OCI-LY3 (cell line): ENCODE data around the gene PRPF19.

Source experiments
- H2AFZ ChIP-seq: fragments of 200-600, 300-600 bp; shearing (Covaris generic); 2 replicates; pipeline ENCODE4 v1.6.0; 2014; ENCODE audit warnings: antibody characterized with exemption, low read depth, low read length
- H3K27ac ChIP-seq: fragments of 200-600, 300-600 bp; sonication (generic); 2 replicates; pipeline ENCODE4 v1.5.1; 2014; ENCODE audit warnings: mild to moderate bottlenecking, low read length, moderate library complexity, mixed read lengths
- H3K27me3 ChIP-seq: fragments of 200-600, 300-600 bp; sonication (generic); 2 replicates; pipeline ENCODE4 v1.6.1; 2014; ENCODE audit warnings: low read depth, low read length, mixed read lengths
- H3K36me3 ChIP-seq: fragments of 200-600, 300-600 bp; sonication (generic); replicated peaks from 2 replicates; pipeline ENCODE3; 2014; ENCODE audit warnings: low read depth, low read length, mixed read lengths
- H3K4me1 ChIP-seq: fragments of 300-600, 200-600 bp; sonication (generic); 2 replicates; pipeline ENCODE4 v1.6.1; 2014; ENCODE audit warnings: low read length, mixed read lengths
- H3K4me2 ChIP-seq: fragments of 200-600, 300-600 bp; sonication (generic); 2 replicates; pipeline ENCODE4 v1.6.1; 2014; ENCODE audit warnings: low read length, mixed read lengths
- H3K4me3 ChIP-seq: fragments of 300-600, 200-600 bp; sonication (generic); 2 replicates; pipeline ENCODE4 v1.5.1; 2014; ENCODE audit warnings: antibody characterized with exemption, mild to moderate bottlenecking, low read length, moderate library complexity
- H3K79me2 ChIP-seq: fragments of 300-600, 200-600 bp; shearing (Covaris generic); 2 replicates; pipeline ENCODE4 v1.6.1; 2014; ENCODE audit warnings: mild to moderate bottlenecking, low read length, mixed read lengths
- H3K9ac ChIP-seq: fragments of 300-600, 200-600 bp; shearing (Covaris generic); 2 replicates; pipeline ENCODE4 v1.6.0; 2014; ENCODE audit warnings: mild to moderate bottlenecking, low read length, moderate library complexity
- H3K9me3 ChIP-seq: fragments of 200-600, 300-600 bp; shearing (Covaris generic); 2 replicates; pipeline ENCODE4 v1.6.1; 2014; ENCODE audit warnings: low read length, mixed read lengths; ENCODE audit not compliant: insufficient read depth
- H4K20me1 ChIP-seq: fragments of 200-600, 300-600 bp; sonication (generic); 2 replicates; pipeline ENCODE4 v1.6.1; 2016; ENCODE audit warnings: low read length, mixed read lengths; ENCODE audit not compliant: insufficient read depth
- EZH2phosphoT487 ChIP-seq: fragments of 200-600 bp; shearing (Covaris generic); IDR thresholded peaks from 2 replicates; pipeline ENCODE4 v1.6.1; 2018; ENCODE audit warnings: antibody characterized with exemption, mixed run types, low read depth
- TF ChIP-seq, protein P1 (sequence below): fragments of 200-600, 300-600 bp; sonication (generic); IDR thresholded peaks from 2 replicates; pipeline ENCODE4 v1.5.1; 2014; ENCODE audit warnings: antibody characterized with exemption, low read length, low read depth

The PRPF19 gene

DNA sequence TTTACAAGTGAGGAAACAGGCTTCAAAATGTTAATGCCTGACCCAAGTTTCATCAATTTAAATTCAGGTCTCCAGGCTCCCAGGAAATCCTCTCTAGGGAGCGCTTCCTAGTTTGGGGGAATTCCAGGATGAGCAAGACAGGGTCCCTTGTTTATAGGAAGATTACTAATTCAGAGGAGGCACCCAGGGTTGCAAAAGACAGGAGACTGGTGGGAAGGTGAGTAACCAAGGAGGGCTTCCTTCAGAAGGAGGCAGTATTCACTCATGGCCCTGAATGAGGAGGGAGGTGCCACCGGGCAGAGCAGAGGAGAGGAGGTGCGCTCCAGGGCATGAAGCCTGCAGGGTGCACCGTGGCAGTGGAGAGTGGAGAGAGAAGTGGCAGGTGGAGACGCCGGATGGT lies 19.5 kb upstream of the PRPF19 start:
- peaks cover 25% of the 10 kb centered on the region for H3K36me3 ChIP-seq
- H3K79me2 ChIP-seq = no peaks in the 10 kb centered on the region
- no peak overlapping the region for H2AFZ ChIP-seq
- no peak overlapping the region for H3K27ac ChIP-seq
- H3K4me2 ChIP-seq = peak overlapping the region; percentile 95
- 0 out of 2 replicates have a peak overlapping the region, but pooled peaks have one; percentile 68 for H3K9ac ChIP-seq
- peak overlapping the region; percentile 81 for H3K4me3 ChIP-seq
- H3K27me3 ChIP-seq = no peaks in the 10 kb centered on the region
- H4K20me1 ChIP-seq = no peaks in the 10 kb centered on the region
- no peaks in the 10 kb centered on the region for H3K9me3 ChIP-seq
- peaks cover 29% of the 10 kb centered on the region for H3K4me1 ChIP-seq
- no peak for TF ChIP-seq EZH2phosphoT487
- TF ChIP-seq, protein P1, sequence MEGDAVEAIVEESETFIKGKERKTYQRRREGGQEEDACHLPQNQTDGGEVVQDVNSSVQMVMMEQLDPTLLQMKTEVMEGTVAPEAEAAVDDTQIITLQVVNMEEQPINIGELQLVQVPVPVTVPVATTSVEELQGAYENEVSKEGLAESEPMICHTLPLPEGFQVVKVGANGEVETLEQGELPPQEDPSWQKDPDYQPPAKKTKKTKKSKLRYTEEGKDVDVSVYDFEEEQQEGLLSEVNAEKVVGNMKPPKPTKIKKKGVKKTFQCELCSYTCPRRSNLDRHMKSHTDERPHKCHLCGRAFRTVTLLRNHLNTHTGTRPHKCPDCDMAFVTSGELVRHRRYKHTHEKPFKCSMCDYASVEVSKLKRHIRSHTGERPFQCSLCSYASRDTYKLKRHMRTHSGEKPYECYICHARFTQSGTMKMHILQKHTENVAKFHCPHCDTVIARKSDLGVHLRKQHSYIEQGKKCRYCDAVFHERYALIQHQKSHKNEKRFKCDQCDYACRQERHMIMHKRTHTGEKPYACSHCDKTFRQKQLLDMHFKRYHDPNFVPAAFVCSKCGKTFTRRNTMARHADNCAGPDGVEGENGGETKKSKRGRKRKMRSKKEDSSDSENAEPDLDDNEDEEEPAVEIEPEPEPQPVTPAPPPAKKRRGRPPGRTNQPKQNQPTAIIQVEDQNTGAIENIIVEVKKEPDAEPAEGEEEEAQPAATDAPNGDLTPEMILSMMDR = peak; percentile 23; the same call in 1 of the 2 replicates

DNA sequence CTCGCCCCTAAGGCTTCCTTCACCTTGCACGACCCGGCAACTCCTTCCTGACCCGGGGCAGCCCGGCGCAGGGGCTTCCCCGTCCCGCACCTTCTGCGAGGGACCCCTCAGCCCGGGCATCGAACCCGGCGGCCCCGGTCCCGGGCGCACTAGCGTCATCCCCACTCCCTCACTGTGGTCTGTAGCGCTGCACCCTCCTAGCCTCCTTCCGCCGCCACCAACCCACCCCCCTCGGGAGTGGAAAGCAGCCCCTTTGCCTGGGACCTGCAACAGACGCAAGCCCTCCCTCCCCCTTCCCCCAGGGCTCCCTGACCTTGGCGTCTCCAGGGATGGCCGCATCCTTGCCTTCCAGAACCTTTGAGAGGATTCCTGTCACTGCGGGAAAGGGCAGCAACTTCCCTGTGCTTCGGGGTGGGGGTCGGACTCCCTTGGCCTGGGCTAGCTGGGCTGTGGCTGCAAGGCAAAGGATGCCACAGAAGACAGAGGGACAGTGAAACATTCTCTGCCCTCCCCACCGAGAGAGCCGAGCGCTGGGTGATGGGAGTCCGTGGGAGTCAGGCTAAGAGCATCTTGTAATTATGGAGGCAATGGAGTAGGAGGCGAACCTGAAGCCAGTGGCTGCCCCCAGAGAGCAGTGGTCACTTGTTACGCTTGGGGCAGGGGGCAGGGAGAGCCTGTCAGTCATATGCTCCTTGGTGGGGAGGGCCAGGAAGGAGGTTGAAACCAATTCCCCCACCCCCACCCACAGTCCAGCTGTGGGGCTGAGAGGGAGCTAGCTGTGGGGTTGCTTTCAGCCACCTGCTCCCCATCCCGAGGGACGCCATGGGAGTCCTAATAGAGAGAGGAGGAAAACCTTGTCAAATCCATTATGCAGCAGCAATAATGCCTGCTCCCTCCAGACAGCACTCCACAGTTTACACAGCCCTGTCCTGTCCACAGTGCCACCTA lies 18.8 kb upstream of the PRPF19 start:
- H3K4me1 ChIP-seq = peaks cover 26% of the 10 kb centered on the region
- no peaks in the 10 kb centered on the region for H4K20me1 ChIP-seq
- no peak overlapping the region; the same call in 1 of the 2 replicates for H2AFZ ChIP-seq
- H3K4me2 ChIP-seq = peak overlapping the region; percentile 95
- no peak for TF ChIP-seq EZH2phosphoT487
- TF ChIP-seq, protein P1 = no peak
- peak overlapping the region; percentile 81 for H3K4me3 ChIP-seq
- no peaks in the 10 kb centered on the region for H3K9me3 ChIP-seq
- H3K9ac ChIP-seq = peak overlapping the region; percentile 68
- H3K27ac ChIP-seq = no peak overlapping the region
- peaks cover 27% of the 10 kb centered on the region for H3K36me3 ChIP-seq
- H3K27me3 ChIP-seq = no peaks in the 10 kb centered on the region
- H3K79me2 ChIP-seq = no peaks in the 10 kb centered on the region

DNA sequence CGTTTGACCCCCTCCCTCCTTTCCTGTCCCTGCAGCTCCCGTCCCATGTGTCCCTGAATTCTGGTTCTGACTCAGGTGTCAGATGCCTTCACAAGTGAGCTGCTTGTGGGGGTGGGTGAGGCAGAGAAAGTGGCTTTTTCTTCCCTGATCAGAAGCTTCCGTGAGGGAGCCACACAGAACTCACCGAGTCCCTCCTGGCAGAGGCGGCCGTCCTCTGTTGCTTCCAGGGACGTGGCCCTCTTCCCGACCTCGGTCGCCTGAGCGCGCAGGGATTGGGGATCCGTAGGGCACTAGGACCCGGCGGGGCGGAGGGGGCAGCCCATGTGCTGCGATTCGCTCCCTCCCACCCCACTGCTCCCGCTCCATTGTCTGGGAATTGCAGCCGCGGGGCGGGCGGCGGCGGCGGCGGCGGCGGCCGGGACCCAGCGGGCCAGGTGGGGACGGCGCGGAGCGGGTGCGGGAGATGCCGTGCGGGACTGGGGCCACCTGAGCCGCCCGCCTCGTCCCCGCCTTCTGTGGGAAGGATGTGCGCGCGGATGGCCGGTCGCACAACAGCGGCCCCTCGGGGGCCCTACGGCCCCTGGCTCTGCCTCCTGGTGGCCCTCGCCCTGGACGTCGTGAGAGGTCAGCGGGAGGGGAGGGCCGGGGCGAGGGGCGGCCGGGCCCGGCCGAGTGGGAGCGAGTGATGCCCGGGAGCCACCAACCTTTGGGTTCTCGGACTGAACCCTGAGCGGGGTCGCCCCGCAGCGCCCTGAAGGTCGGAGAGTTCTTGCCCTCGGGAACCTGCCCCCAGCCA lies 17.9 kb upstream of the PRPF19 start, which contains the start of gene TMEM132A:
Gene TMEM132A (plus strand): TSS at position 351 of the 796 bp plus-strand sequence. CDS start 174 bp downstream, at position 525.
- peaks cover 8% of the 10 kb centered on the region for H4K20me1 ChIP-seq
- no peaks in the 10 kb centered on the region for H3K27me3 ChIP-seq
- no peak within 1 kb of the TSS for H3K27ac ChIP-seq
- peak within 1 kb of the TSS; percentile 95 for H3K4me2 ChIP-seq
- H2AFZ ChIP-seq = no peak within 1 kb of the TSS; the same call in 1 of the 2 replicates
- H3K79me2 ChIP-seq = peaks cover 7% of the 10 kb centered on the region
- TF ChIP-seq, protein P1 = no peak
- no peak for TF ChIP-seq EZH2phosphoT487
- peaks cover 34% of the 10 kb centered on the region for H3K4me1 ChIP-seq
- H3K36me3 ChIP-seq = peaks cover 35% of the 10 kb centered on the region
- H3K9me3 ChIP-seq = no peaks in the 10 kb centered on the region
- H3K4me3 ChIP-seq = peak within 1 kb of the TSS; percentile 81
- peak within 1 kb of the TSS; percentile 68 for H3K9ac ChIP-seq

DNA sequence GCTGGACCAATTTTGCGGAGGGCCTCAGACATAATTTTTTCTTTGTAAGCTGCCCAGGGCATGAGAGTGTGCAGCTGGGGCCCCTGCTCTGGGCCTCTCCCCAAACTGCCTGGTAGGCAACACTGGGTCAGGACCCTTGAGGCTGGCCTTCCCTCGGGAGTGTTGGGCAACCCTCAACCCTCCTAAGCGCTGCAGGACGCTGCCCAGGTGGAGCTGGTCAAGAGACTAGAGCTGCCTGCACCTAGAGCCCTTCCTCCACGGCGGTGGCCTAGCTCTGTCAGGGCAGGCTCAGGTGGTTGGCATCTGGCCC lies 17.4 kb upstream of the PRPF19 start:
- H4K20me1 ChIP-seq = peaks cover 14% of the 10 kb centered on the region
- no peak overlapping the region for H2AFZ ChIP-seq
- H3K9ac ChIP-seq = peak overlapping the region; percentile 68
- H3K4me1 ChIP-seq = peaks cover 39% of the 10 kb centered on the region
- peak overlapping the region; percentile 95 for H3K4me2 ChIP-seq
- H3K79me2 ChIP-seq = peaks cover 12% of the 10 kb centered on the region
- H3K36me3 ChIP-seq = peaks cover 38% of the 10 kb centered on the region
- no peaks in the 10 kb centered on the region for H3K9me3 ChIP-seq
- peak overlapping the region; percentile 81 for H3K4me3 ChIP-seq
- no peak overlapping the region for H3K27ac ChIP-seq
- H3K27me3 ChIP-seq = no peaks in the 10 kb centered on the region
- no peak for TF ChIP-seq EZH2phosphoT487
- TF ChIP-seq, protein P1 = no peak
